Colonic mucosa (tissue), 4 donors: ENCODE results near the gene BACE2. TPM values are rescaled to one million over a fixed set of nuclear protein-coding genes. Genes with fewer than 3 reads are reported as not detected.

Experiments
- DNase-seq: peaks from one replicate; pipeline ENCODE4 v3.0.0-alpha.2; 2020
- H3K27ac ChIP-seq: fragments of 200-600 bp; one replicate; pipeline ENCODE4 v1.8.0; 2021
- H3K27me3 ChIP-seq: fragments of 200-600 bp; one replicate; pipeline ENCODE4 v1.8.0; 2021
- H3K36me3 ChIP-seq: fragments of 200-600 bp; one replicate; pipeline ENCODE4 v1.8.0; 2021
- H3K4me1 ChIP-seq: fragments of 200-600 bp; one replicate; pipeline ENCODE4 v1.8.0; 2021; ENCODE audit warnings: mild to moderate bottlenecking
- H3K4me3 ChIP-seq: fragments of 200-600 bp; one replicate; pipeline ENCODE4 v1.8.0; 2021
- H3K9ac ChIP-seq, 2 donors: one replicate each; pipeline ENCODE4 v1.7.0; 2013; ENCODE audit warnings: control low read depth in 2 of 2, low read depth in 2 of 2, low read length in 2 of 2
- H3K9me3 ChIP-seq: fragments of 200-600 bp; one replicate; pipeline ENCODE4 v1.8.0; 2021
- intact Hi-C: fragments of 100-400 bp; cut with DNase I; formaldehyde crosslinking; loops from one replicate; pipeline ENCODE4 v1.14.1; 2022
- total RNA-seq, 2 donors: library from RNA; stranded (reverse); fragmentation: NEBNext Ultra II Directional in 1 of 2; extraction: Animal tissue kit (Norgen Biotek cat#: 25700) in 1 of 2; gene quantifications; one replicate each; pipeline ENCODE4 v1.2.1, GENCODE V29; 2021
- TF ChIP-seq, protein P1 (sequence below): fragments of 200-600 bp; IDR thresholded peaks from one replicate; pipeline ENCODE4 v1.8.0; 2022; ENCODE audit warnings: antibody characterized with exemption, mild to moderate bottlenecking
- donor health status: healthy.
- donor health status: DM: no; HTN: no; CAD: no.
- donor health status: DM: no; HTN: no; CAD: no.

Gene BACE2
- 10 to 100 TPM; 69.5 to 80.2 TPM for total RNA-seq

GRCh38 chr21:41167348-41168342, at the start of gene BACE2:
Gene BACE2 (plus strand): TSS chr21:41168160. CDS start chr21:41168264, 104 bp downstream.
- intact Hi-C loops = no loop called here
- H3K9ac ChIP-seq = peak within 1 kb of the TSS; percentile 74 to 93
- no peaks in the 10 kb centered on the region for H3K36me3 ChIP-seq
- DNase-seq = peak; percentile 88
- H3K27me3 ChIP-seq = no peaks in the 10 kb centered on the region
- H3K4me1 ChIP-seq = no peaks in the 10 kb centered on the region
- H3K9me3 ChIP-seq = no peaks in the 10 kb centered on the region
- peak within 1 kb of the TSS; percentile 71 for H3K4me3 ChIP-seq
- TF ChIP-seq, protein P1, sequence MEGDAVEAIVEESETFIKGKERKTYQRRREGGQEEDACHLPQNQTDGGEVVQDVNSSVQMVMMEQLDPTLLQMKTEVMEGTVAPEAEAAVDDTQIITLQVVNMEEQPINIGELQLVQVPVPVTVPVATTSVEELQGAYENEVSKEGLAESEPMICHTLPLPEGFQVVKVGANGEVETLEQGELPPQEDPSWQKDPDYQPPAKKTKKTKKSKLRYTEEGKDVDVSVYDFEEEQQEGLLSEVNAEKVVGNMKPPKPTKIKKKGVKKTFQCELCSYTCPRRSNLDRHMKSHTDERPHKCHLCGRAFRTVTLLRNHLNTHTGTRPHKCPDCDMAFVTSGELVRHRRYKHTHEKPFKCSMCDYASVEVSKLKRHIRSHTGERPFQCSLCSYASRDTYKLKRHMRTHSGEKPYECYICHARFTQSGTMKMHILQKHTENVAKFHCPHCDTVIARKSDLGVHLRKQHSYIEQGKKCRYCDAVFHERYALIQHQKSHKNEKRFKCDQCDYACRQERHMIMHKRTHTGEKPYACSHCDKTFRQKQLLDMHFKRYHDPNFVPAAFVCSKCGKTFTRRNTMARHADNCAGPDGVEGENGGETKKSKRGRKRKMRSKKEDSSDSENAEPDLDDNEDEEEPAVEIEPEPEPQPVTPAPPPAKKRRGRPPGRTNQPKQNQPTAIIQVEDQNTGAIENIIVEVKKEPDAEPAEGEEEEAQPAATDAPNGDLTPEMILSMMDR = peak; percentile 50
- H3K27ac ChIP-seq = peak within 1 kb of the TSS; percentile 84

GRCh38 chr21:41119901-41120300, 48.1 kb upstream of the BACE2 start:
- intact Hi-C loops = loop anchor here (10.0 kb wide), 1 partner anchor 165 kb away; no protein-coding TSS in a partner anchor
- H3K4me1 ChIP-seq = no peaks in the 10 kb centered on the region
- H3K9ac ChIP-seq = no peak overlapping the region
- no peak overlapping the region for H3K4me3 ChIP-seq
- no peaks in the 10 kb centered on the region for H3K36me3 ChIP-seq
- no peaks in the 10 kb centered on the region for H3K9me3 ChIP-seq
- no peak overlapping the region for H3K27ac ChIP-seq
- DNase-seq = no peak
- peaks cover 4% of the 10 kb centered on the region for H3K27me3 ChIP-seq
- TF ChIP-seq, protein P1 = no peak

DNA sequence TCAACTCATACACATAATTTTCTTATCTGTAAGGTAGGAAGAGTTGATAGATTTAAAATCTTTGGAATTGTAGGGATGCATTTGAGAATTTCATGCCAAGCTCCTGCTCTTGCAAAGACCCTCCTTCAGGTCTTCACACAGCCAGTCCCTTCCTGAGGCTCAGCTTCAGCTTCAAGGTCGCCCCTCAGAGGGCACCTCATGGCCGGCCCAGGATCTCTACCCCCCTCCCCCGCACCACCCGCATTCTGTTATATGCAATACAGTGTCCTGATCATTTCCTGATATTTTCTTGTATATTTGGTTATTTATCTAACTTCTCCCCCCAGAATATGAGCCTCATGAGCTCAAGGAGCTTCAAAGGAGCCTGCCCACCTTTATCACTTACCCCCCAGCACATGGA, 47.0 kb upstream of the BACE2 start:
- Histone ChIP-seq H3K36me3 (no peaks in the 10 kb centered on the region), H3K9me3 (no peaks in the 10 kb centered on the region), H3K4me3 (no peak overlapping the region), H3K4me1 (no peaks in the 10 kb centered on the region), H3K9ac (no peak overlapping the region), H3K27me3 (peaks cover 4% of the 10 kb centered on the region), H3K27ac (no peak overlapping the region)
- intact Hi-C loops = loop anchor here (10.0 kb wide), 1 partner anchor 164 kb away; no protein-coding TSS in a partner anchor
- TF ChIP-seq, protein P1 = no peak
- DNase-seq = no peak

DNA sequence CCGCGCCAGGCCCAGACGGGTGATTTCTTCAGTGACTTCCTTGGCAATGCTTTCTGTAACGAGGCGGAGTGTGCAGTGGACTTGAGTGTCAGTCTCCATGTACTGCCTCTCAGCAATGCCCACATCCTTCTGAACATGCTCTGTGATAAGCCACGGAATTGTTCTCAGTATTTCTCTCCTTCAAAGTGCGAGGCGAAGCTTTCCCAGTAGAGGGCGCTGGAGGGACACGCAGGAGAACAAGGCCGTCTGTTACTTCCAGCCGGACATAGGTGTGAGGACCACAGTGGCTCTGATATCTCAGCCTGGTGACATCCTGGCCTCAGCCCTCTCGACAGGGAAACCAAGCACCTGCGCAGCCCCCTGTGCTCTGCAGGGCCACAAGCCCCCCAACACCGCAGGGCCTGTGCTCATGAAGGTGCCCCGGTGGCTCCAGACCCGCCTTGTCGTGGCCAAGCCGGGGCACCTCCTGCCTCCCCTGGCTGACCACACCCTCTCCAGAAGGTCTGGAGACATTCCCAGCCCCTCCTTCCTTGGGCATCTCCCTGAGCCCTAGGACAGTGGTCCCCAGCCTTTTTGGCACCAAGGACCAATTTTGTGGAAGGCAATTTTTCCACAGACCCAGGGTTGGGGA, 46.1 kb upstream of the BACE2 start:
- Histone ChIP-seq H3K27ac (no peak overlapping the region), H3K9ac (no peak overlapping the region), H3K27me3 (peaks cover 4% of the 10 kb centered on the region), H3K4me3 (no peak overlapping the region), H3K9me3 (no peaks in the 10 kb centered on the region), H3K4me1 (no peaks in the 10 kb centered on the region), H3K36me3 (no peaks in the 10 kb centered on the region)
- intact Hi-C loops = loop anchor here (10.0 kb wide), 1 partner anchor 163 kb away; no protein-coding TSS in a partner anchor
- TF ChIP-seq, protein P1 = peak; percentile 85
- DNase-seq = peak; percentile 93

- H3K4me3 ChIP-seq = no peak overlapping the region
- TF ChIP-seq, protein P1 = no peak
- no peaks in the 10 kb centered on the region for H3K27me3 ChIP-seq
- H3K4me1 ChIP-seq = no peaks in the 10 kb centered on the region
- no peaks in the 10 kb centered on the region for H3K9me3 ChIP-seq
- intact Hi-C loops = loop anchor here (10.0 kb wide), 1 partner anchor 160 kb away; no protein-coding TSS in a partner anchor
- H3K9ac ChIP-seq = no peak overlapping the region
- no peak for DNase-seq
- no peak overlapping the region for H3K27ac ChIP-seq
- H3K36me3 ChIP-seq = no peaks in the 10 kb centered on the region
These were observed 43.2 kb upstream of the BACE2 start for GRCh38 chr21:41124641-41125201.
